GM19452 (cell line): Measurements from ENCODE around the gene KCNK4.
"Not testable (repeated sequence)": the region's sequence is repeated elsewhere in the genome, so short reads cannot be mapped to it uniquely, and the experiment has no call there.

Experiments
- ATAC-seq: cut with Tn5 transposase; IDR thresholded peaks from one replicate; pipeline ENCODE4 v1.9.1; 2021; ENCODE audit not compliant: unreplicated experiment

KCNK4 gene

GRCh38 chr11:64291262-64291751 lies at the start of gene KCNK4:
Gene KCNK4 (plus strand): TSS chr11:64291302. CDS start chr11:64293019, 1,717 bp downstream.
- no peak for ATAC-seq

GRCh38 chr11:64241491-64242374 lies 49.4 kb upstream of the KCNK4 start:
- peak; percentile 52 for ATAC-seq

- ATAC-seq = no peak
Observed at GRCh38 chr11:64243236-64243854, 47.8 kb upstream of the KCNK4 start.

GRCh38 chr11:64244107-64244506 lies 47.0 kb upstream of the KCNK4 start:
- no peak for ATAC-seq

GRCh38 chr11:64244966-64245365 lies 46.1 kb upstream of the KCNK4 start:
- no peak for ATAC-seq

GRCh38 chr11:64245401-64245796 lies 45.7 kb upstream of the KCNK4 start:
- ATAC-seq = no peak

GRCh38 chr11:64245797-64246620 lies 45.1 kb upstream of the KCNK4 start:
- ATAC-seq = no peak

GRCh38 chr11:64246621-64246870 lies 44.6 kb upstream of the KCNK4 start:
- ATAC-seq = not testable (repeated sequence)

GRCh38 chr11:64246871-64247728 lies 44.0 kb upstream of the KCNK4 start, which contains the start of gene PPP1R14B:
Gene PPP1R14B (minus strand): TSS chr11:64246943. CDS start chr11:64246673, 270 bp downstream.
- ATAC-seq = no peak

GRCh38 chr11:64247729-64248531 lies 43.2 kb upstream of the KCNK4 start:
- ATAC-seq = no peak

GRCh38 chr11:64248578-64248977 lies 42.5 kb upstream of the KCNK4 start:
- no peak for ATAC-seq

- ATAC-seq = no peak
Observed at GRCh38 chr11:64249038-64249437, 42.1 kb upstream of the KCNK4 start.

- ATAC-seq = no peak
Observed at GRCh38 chr11:64249563-64250414, 41.3 kb upstream of the KCNK4 start.

- ATAC-seq = no peak
Observed at GRCh38 chr11:64250415-64251015, 40.6 kb upstream of the KCNK4 start.

- no peak for ATAC-seq
Observed at GRCh38 chr11:64251016-64251752, 39.9 kb upstream of the KCNK4 start, which contains the start of gene PLCB3. Gene PLCB3 (plus strand): TSS chr11:64251530. CDS start chr11:64251650, 120 bp downstream.

GRCh38 chr11:64251753-64252002 lies 39.4 kb upstream of the KCNK4 start:
- no peak for ATAC-seq

GRCh38 chr11:64252003-64252872 lies 38.9 kb upstream of the KCNK4 start:
- ATAC-seq = no peak
